GM10266 (cell line): ENCODE data around the gene PXN.
A peak's percentile ranks its signal among the peaks of the same experiment; 100 is the strongest.

Source experiments
- DNase-seq: peaks from one replicate; pipeline ENCODE4 v3.0.0; 2012; ENCODE audit errors: extremely low spot score
- TF ChIP-seq, protein P1 (sequence below): IDR thresholded peaks from 2 replicates; pipeline ENCODE4 v1.5.1; 2012; ENCODE audit warnings: mild to moderate bottlenecking, low read depth; ENCODE audit not compliant: control insufficient read depth, insufficient read depth; ENCODE audit errors: missing control alignments

PXN gene

DNA sequence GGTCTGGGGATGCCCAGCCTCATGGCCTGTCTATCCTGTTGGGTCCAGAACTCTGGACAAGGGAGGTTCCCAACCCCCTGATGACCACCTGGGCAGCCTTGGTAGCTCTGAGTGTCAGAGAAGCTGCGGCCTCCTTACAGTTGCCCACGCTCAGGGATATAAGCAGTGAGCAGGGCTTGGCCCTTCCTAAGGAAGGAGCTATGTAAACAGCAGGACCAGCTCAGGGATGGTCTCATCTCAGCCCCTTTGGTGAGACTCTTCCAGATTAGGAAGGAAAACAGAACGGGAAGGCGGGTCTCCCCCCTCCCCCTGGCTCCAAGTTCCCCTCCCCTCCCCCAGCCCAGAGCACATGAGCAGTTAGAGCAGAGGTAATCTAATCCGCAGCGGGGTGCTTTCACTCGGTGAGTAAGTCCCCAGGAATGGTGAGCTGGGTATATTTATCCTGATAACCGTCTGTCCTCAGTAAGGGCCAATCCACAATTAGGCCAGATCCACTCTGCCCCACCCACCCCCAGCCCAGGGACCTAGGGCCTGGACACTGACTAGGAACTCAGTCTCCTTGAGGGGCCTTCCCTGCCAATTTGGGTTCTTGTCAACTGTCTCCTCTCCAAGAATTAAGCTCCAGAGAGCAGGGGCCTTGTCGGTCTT, 35.1 kb downstream of the PXN start:
- TF ChIP-seq, protein P1, sequence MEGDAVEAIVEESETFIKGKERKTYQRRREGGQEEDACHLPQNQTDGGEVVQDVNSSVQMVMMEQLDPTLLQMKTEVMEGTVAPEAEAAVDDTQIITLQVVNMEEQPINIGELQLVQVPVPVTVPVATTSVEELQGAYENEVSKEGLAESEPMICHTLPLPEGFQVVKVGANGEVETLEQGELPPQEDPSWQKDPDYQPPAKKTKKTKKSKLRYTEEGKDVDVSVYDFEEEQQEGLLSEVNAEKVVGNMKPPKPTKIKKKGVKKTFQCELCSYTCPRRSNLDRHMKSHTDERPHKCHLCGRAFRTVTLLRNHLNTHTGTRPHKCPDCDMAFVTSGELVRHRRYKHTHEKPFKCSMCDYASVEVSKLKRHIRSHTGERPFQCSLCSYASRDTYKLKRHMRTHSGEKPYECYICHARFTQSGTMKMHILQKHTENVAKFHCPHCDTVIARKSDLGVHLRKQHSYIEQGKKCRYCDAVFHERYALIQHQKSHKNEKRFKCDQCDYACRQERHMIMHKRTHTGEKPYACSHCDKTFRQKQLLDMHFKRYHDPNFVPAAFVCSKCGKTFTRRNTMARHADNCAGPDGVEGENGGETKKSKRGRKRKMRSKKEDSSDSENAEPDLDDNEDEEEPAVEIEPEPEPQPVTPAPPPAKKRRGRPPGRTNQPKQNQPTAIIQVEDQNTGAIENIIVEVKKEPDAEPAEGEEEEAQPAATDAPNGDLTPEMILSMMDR, result no peak
- no peak for DNase-seq

DNA sequence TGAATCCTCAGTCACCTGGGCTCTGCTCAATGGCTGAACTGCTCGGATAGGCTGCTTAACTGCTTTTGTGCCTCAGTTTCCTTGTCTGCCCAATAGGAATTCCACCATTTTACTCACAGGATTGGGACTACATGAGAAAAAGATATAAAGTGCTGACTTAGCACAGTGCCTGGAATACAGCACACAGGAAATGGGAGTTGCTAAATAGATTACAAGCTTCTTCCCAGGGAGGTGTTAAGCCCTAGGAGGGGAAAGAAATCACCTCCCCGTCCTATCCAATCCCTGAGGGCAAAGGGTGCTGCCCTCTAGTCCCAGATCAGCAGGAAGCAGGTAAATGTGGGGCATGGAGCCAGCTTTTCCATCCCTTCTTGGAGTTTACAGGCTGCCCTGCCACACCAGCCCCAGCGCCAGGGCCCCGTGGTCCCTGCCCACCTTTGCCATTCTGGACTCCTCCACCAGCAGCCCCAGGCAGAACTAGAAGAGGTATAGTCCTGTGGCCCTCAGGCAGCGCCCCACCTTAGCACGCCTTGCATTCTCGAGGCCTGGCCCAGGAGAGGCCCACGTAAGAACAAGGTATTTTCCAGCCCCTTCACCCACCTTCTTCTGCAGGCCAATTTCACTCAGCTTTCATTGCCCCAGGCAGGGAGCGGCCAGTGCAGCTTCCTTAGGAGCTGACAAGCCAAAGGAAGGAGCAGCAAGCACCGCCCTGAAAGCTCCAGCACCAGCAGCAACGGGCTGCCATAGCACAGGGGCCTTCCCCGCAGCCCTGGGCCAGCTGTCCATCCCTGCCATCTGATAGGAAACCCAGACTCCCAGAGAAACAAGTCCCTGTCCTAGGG, 35.8 kb downstream of the PXN start:
- DNase-seq, result no peak
- TF ChIP-seq, protein P1, result no peak

DNA sequence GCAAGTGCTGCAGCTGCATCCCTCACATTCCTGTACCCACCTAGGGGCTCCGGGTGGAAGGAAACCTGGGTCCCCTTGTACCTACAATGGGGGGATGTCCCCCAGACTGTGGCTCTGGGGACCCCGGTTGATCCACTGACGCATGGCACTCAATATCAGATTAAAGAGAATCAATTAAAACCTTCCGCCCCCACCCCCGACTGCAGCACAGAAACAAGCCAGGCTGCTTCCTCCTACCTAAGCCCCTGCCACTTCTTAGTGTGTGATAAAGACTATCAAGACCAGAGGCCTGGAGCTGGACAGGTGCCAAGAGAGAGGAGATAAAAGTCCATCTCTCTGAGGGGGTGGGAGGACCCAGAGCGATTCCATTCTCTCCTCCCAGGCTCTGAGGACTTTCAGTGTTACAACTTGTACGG, 36.5 kb downstream of the PXN start:
- no peak for DNase-seq

DNA sequence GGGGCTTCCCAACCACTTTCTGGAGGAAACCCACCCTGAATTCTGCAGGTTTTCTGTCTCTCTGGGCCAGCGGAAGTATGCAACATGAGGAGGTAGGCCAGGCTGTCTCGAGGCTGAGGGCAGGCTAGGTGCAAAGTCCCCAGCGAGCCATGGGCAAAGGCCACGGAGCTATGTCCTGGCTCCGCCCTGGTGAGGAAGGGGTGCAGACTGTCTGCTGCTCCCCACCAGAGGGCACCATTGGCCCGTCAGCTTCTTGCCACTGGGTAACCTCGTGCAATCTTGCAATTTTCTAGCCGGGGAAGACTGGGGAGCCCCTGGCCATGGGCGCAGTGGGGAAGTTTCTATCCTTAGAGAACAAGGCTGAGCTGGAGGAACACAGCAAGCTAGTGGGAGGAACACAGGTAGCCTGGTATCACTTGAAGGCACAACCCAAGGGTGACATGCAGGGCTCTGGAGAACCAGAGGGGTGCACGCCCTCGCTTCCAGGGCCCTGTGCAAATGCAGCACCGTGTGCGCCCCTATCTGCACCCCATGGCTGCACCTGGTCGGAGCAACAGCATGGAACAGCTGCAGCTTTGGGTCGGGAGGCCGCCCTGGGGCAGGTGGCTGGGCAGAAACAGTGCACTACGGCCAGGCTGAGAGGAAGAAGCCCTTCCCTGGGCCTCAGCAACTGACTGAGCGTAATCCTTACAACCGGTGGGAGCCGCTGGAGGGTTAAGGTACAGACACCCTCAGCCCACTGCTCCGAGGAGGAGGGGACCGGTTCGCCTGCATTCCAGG, 37.0 kb downstream of the PXN start:
- TF ChIP-seq, protein P1, result peak; percentile 93
- DNase-seq, result peak; percentile 89

More for the DNA sequence above, 36.5 kb downstream of the PXN start:
- TF ChIP-seq, protein P1, result no peak

DNA sequence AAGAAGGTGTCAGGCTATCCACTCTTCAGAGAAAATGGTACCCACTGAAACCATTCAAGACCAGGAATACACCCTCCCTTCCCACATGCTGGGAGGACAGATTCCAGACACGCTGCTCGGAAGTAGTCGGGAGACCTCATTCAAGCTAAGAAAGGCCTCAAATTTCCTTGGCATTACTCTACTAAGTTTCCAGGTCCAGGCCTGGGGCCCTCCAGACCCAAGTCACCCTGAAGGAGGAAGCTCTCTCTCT, 37.6 kb downstream of the PXN start:
- TF ChIP-seq, protein P1, result no peak
- no peak for DNase-seq

DNA sequence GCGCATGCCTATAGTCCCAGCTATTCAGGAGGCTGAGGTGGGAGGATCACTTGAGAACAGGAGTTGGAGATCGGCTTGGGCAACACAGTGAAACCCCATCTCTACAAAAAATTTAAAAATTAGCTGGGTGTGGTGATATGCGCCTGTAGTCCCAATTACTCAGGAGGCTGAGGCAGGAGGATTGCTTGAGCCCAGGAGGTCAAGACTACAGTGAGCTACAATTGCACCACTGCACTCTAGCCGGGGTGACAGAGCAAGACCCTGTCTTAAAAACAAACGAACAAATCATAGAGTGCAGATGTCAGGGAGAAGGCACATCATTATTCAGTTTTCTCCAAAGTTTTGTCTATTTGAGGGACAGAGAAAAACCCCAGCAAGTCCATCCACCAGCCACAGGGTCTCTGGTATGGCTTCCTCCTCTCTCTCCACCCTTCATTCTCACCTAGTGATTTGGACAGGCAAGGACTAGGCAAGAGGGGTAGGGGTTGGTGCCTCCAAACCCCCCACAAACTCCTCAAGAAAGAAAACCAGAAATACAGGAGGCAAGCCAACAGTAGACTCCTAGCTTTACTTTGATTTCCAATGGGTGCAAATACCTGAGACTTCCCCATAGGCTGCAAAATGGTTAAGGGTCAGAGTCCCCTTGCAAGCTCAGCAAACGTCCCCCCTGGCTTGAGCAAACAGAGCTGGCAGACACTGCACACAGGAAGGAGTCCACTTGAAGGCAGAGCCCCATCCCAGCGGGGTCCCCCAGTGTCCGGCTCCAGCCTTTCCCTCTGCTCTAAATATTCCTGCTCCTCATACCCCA, 38.1 kb downstream of the PXN start:
- DNase-seq, result no peak
- TF ChIP-seq, protein P1, result no peak
